Fibroblast of skin of back (primary cell): ENCODE measurements around the gene MAP3K9.
A peak's percentile ranks its signal among the peaks of the same experiment; 100 is the strongest.
"Not testable (repeated sequence)": the region's sequence is repeated elsewhere in the genome, so short reads cannot be mapped to it uniquely, and the experiment has no call there.

ENCODE experiments used
- DNase-seq: peaks from one replicate; pipeline ENCODE4 v3.0.0-alpha.2; 2013

The MAP3K9 gene

DNA sequence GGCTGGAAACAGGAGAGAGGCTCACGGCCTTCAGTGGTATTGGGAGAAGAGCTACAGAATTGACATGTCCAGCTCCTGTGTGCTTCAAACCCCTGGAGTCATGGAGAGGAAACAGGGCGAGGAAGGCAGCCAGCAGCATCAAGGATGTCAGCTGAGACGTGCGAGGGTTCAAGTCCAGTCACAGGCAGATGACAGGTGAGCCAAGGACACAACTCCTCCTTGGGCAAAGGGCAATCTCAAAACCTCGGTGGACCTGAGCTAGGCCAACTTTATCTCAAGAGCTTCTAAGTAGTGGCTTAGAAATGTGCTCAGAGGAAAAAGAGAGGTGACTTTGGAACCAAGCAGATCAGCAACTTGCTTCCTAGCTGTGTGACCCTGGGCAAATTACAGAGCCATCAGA lies 86.0 kb downstream of the MAP3K9 start:
- DNase-seq, result no peak

DNA sequence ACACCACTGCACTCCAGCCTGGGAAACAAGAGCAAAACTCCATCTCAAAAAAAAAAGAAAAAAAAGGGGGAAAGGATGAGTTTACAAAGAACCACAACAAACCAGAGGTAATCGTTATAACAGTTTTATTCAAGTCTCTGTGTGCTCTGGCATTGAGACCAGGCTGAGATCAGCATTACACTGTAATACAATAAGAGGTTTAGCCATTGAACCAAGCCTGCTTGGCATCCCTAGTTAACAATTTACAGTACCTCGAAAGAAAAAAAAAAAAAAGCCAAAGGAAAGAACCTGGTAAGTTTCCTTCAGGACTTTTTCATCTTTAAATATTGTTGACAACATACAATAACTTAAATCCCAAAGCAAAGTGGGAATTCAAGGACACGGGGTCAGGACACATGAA lies 86.9 kb downstream of the MAP3K9 start:
- DNase-seq, result no peak

DNA sequence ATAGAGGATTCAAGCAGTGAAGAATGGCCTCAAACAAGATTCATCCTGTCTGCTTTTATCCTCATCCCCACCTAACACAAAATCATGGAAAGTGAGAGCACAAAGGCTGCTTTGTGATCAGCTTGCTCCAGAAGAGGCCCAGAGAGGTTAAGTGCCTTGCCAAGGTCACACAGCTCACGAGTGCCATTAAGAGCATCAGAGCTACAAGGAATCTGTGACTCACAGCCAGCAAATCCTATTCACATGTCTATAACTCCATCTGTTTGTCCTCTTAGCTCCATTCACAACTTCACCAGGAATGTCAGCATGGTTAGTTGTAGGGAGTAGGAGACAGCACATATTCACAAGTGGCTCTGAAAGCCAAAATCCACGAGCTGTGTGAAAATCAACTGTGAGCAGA lies 87.8 kb downstream of the MAP3K9 start:
- no peak for DNase-seq

DNA sequence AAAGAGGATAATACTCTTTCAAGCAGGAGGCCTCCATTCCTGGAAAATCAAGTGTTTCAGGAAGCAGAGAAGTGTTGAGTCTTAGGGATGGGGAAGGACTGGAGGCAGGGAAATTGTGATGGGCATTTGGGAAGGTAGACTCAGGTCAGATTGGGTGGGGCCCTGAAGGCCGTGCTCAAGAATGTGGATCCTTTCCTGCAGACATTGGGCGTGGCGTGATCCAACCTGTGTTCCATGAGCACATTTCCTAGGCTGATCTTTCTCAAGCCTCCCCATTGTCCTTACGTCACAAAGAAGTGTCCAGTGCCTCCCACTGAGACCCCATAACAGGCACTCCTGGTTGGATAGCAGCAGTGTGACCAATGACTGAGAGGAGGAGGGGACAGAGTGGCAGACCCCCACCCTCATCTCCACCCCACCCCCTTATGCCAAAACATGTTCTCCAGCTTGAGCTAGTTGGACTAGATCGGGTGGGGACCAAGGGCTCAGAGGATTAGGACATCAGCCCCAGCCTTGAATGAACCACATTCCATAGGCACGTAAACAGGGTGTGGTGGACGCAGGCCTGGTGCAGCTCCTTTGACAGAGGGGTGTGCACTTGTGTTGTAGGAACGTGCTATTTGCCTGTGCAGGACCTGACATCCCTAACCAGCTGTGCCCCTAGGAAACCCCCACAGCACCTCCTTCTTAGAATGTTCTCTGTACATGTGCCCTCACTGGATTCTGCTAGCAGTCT lies 90.8 kb downstream of the MAP3K9 start:
- no peak for DNase-seq

GRCh38 chr14:70716958-70717357 lies 92.4 kb downstream of the MAP3K9 start:
- no peak for DNase-seq

DNA sequence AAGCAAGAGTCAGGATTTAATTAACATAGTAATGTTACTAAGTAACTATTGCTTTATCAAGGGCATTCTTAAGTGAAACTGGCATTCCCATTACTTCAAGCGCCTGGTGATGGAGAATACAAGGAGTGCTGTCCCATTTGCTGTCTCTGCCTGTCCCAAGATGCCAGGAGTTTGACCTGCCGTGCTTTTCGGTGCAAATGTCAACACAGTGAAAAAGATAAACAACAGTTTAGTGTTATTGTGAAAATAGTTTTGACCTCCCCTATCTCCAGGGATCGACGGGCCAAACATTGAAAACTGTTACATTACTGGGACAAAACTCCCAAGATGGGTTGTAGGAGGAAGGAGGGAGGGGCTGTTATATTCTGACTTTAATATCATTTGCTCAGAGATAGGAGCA lies 92.8 kb downstream of the MAP3K9 start:
- DNase-seq, result no peak

DNA sequence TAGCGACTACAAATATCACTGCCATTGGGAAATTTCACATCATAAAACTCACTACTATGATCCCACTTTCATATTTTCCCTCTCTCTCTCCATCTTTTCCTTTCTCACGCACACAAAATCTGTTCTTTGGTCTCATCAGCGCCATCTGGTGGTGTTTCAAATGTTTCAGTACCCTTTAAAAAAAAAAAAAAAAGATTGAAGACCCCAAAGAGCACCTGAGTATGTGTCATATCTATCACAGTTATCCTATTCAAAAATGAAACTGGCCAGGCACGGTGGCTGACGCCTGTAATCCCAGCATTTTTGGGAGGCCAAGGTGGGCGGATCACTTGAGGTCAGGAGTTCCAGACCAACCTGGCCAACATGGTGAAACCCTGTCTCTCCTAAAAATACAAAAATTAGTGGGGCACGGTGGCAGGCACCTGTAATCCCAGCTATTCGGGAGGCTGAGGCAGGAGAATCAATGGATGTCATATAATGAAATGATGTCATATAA lies 95.2 kb downstream of the MAP3K9 start:
- peak; percentile 64 for DNase-seq

DNA sequence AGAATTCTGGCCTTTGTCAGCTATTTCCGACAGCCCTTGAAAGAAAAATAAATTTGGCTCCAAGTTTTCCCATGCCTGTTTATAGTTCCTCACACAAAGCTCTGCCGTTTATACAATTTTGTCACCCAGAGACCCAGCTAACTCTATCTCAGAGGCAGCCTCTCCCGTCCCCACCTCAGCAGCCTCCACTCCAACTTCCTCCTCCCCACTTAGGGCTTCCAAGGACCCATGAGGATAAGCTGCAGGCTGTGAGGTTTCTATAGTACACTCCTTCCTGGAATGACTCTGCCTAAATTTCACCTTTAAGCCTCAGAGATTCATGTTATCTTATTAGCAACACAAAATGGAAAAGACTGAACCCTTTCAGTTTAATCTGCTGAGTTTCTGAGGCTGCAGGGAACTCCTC lies 95.8 kb downstream of the MAP3K9 start:
- no peak for DNase-seq

DNA sequence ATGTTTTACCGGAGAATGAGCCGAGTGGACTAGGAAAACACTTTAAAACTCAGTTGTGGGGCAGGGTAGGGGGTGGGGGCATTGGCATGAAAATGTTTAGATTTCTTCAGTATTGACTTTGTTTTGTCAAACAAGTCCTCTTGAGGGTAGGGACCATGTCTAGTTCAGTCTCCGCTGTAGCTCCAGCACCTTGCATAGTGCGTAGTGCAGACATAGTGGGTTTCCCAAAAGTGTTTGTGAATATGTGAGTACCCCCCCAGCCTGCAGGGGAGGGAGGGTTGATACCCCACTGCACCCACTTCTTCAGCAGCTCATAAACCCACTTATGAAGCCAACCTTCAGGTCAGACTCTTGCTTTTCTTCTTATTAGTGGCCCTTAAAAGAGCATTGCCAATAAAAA lies 96.2 kb downstream of the MAP3K9 start:
- DNase-seq, result no peak

DNA sequence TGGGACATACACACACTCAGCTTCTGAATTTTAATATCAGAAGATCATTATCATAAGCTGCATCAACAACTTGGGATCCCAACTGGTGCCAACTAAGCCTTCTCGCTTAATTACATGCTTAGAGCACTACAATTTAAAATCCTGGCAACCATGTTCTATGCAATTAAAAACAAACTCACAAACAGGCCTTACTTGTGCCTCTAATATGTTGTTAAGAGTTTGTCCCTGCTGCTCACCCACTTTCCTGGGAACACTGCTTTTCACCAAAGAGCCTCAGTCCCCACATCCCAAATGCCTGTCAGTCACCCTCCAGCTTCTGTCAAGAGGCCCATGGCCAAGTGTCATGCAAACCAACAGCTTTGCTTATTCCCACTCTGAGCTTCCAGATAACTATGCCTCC lies 97.9 kb downstream of the MAP3K9 start:
- no peak for DNase-seq

DNA sequence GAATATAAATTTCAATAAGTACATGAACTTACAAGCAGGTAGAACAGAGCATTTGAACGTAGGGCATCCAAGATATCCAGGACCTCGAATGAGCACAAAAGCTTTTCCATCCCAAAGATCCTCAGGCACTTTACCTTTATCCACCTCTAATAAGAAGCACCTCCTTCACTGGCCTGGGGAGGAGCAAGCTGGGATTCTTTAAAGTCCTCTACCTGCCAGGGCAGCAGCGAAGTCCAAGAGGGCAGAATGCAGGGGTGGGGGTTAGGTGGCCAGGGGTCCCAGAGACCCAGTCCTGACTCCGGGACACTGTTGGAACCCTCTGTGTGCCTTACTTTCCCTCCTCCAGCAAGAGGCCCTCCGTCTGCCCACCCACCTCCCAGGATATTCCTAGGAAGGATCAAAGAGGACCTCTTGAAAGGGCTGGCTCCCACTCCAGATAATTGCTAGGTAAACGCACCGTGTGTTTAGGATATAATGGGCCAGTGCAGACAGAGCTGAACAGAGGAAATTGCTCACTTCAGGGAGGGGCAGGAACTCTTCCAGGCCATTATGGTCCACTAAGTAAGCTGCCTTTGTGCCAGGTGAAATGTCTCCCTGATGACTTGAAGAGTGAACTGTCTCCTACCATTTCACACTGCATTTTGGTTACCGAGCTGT lies 99.5 kb downstream of the MAP3K9 start:
- no peak for DNase-seq

DNA sequence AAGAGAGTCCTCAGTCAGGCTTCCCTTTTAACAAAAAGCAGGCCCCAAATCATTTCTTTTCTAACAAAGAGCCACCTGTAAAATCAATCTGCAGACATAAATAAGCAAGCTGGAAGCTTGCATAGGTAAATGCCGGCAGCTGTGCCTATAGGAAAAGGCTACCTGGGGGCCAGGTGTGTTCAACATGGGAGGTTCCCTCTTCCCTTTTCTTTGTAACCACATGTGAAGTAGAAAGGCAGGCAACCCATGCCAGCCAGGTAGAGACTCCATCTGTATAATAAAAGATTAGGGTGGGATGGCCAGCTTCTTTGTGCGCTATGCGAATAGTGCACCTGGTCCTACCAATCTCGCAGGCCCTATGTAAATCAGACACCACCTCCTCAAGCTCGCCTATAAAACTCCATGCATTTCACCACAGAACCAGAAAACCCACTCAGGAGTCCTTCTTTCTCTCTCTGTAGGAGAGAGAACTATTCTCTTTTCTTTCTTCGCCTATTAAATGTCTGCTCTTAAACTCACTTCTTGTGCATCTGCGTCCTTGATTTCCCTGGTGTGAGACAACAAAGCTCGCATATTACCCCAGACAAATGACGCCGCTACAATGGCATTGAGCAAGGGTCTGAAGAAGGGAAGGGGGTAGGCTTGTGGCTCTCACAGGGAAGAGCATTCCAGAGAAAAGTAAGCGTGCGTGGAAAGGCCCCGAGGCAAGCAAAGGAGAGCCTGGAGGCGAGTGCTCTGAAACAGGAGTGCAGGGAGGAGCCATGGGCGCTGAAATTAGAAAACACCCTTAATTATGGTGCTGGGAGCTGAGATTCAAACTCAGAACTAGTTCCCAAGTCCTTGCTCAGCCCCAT lies 100.4 kb downstream of the MAP3K9 start:
- no peak for DNase-seq

GRCh38 chr14:70707138-70708038 lies 101.9 kb downstream of the MAP3K9 start:
- DNase-seq, result peak; percentile 70

DNA sequence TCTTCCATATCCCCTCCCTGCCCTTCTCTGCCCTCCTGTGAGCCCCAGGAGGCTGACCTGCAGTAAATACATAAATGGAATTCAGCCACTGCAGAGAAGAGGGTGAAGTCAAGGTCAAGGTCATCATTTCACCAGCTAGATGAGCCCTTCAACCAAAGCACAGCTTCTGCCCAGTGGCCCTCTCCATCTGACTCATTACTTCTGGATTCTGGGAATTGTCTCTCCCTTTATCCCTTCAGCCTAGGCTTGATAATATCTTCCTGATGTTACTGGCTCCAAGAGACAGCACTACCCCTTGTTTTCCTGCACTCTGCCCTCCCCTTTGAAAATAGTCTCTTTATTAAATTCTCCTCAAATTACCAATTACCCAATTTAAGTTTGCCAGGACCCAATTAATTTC lies 103.1 kb downstream of the MAP3K9 start:
- DNase-seq, result peak; percentile 22

DNA sequence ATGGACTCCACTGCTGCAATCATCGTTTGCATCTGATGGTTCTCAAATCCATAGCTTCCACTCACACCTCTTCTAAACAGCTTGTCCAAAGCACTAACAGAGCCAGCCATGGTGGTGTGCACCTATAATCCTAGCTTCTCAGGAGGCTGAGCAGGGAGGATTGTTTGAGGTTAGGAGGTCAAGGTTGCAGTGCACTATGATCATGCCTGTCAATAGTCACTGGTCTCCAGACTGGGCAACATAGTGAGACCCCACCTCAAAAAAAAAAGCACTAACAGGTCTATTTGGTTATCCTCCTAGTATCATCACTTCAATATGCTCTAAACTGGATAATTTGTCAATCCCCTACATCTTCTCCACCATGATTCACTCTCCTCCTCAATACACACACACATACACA lies 104.4 kb downstream of the MAP3K9 start:
- DNase-seq, result no peak

- not testable (repeated sequence) for DNase-seq
These were observed 105.6 kb downstream of the MAP3K9 start for GRCh38 chr14:70703621-70704168.

DNA sequence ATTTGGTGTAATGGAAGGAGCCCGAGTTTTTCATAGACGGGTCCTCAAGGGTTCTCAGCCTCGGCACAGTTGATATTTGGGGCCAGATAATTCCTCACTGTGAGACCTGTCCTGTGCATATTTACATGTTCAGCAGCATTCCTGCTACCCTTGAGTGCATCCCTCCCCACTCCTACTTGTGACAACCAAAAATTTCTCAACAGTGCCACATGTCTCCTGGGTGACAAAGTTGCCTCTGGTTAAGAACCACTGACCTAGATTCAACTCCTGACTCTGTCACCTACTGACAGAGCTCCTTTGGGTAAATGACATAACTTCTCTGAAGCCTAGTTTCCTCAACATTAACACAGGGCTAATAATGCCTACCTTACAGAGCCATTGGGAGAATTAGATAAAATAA lies 107.2 kb downstream of the MAP3K9 start:
- no peak for DNase-seq

DNA sequence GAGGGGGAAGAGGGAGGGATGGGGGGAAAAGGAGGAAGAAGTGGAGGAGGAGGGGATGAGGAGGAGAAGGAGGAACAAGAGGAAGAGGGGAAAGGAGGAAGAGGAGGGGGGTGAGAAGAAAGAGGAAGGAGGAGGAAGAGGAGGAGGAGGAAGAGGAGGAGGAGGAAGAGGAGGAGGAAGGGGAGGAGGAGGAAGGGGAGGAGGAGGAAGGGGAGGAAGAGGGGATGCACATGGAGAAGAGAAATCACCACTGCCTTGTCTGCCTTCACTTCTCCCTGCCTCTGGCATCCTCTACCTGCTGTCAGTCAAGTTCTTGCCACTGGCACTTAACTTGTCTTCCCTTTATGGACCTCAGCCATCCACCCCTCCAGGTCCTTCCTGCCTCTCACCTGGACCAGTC lies 107.7 kb downstream of the MAP3K9 start:
- no peak for DNase-seq

GRCh38 chr14:70700955-70701585 lies 108.2 kb downstream of the MAP3K9 start:
- no peak for DNase-seq

GRCh38 chr14:70699646-70700045 lies 109.7 kb downstream of the MAP3K9 start:
- no peak for DNase-seq

GRCh38 chr14:70698288-70698687 lies 111.0 kb downstream of the MAP3K9 start:
- DNase-seq, result peak; percentile 65
